Endothelial cell of umbilical vein (primary cell): Measurements from ENCODE around the gene FCER2.

Experiments
- EZH2 ChIP-seq: IDR thresholded peaks from 2 replicates; pipeline ENCODE4 v1.6.1; 2012; ENCODE audit warnings: borderline replicate concordance, low read depth, mild to moderate bottlenecking, moderate library complexity, low read length, inconsistent platforms; ENCODE audit not compliant: severe bottlenecking
- FOS ChIP-seq: IDR thresholded peaks from 2 replicates; pipeline ENCODE4 v1.6.1; 2011; ENCODE audit warnings: mild to moderate bottlenecking, low read length, moderate library complexity, borderline replicate concordance; ENCODE audit not compliant: insufficient read depth
- GATA2 ChIP-seq: IDR thresholded peaks from 2 replicates; pipeline ENCODE4 v1.7.0; 2011; ENCODE audit warnings: low read depth, mild to moderate bottlenecking, moderate library complexity, mixed read lengths, low read length; ENCODE audit not compliant: insufficient read length, insufficient read depth
- JUN ChIP-seq: IDR thresholded peaks from 2 replicates; pipeline ENCODE4 v1.6.1; 2011; ENCODE audit warnings: borderline replicate concordance, low read depth; ENCODE audit not compliant: insufficient read length, insufficient read depth
- POLR2A ChIP-seq: IDR thresholded peaks from 2 replicates; pipeline ENCODE4 v1.6.1; 2012; ENCODE audit warnings: low read depth, mild to moderate bottlenecking, control low read depth, low read length
- POLR2AphosphoS5 ChIP-seq: IDR thresholded peaks from 2 replicates; pipeline ENCODE4 v1.6.1; 2012; ENCODE audit warnings: low read depth, mild to moderate bottlenecking, control low read depth, low read length, moderate library complexity; ENCODE audit not compliant: insufficient read depth
- TF ChIP-seq, protein P1 (sequence below), 2 donors: IDR thresholded peaks; 1 replicate in 1 of 2; 2 replicates in 1 of 2; pipeline ENCODE4 v1.5.1; 2011; ENCODE audit warnings: low read length in 2 of 2, mild to moderate bottlenecking in 2 of 2, moderate library complexity in 2 of 2, control low read depth in 1 of 2, inconsistent platforms in 1 of 2, low read depth in 1 of 2; ENCODE audit not compliant: insufficient read depth in 1 of 2; ENCODE audit errors: extremely low read depth in 1 of 2
- TF ChIP-seq, protein P2 (sequence below): IDR thresholded peaks from 2 replicates; pipeline ENCODE4 v1.6.1; 2011; ENCODE audit not compliant: insufficient read depth, insufficient read length

DNA sequence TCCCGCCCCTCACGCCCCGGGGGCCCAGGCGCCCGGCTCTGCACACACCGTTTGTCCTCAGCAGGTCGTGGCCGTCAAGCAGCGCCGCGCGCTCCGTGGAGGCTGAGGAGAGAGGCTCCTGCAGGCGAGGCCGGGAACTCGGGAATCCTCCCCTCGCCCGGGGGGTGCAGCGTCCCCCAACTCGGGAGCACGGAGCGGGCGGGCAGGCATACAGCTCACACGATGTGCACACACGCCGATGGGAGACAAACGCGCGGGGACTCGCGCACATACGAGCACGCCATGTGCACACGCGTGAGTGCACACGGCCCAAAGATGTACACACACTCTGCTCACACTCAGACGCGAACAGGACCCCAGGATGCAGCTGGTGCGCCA is 29.3 kb upstream of the FCER2 start:
- TF ChIP-seq, protein P1, sequence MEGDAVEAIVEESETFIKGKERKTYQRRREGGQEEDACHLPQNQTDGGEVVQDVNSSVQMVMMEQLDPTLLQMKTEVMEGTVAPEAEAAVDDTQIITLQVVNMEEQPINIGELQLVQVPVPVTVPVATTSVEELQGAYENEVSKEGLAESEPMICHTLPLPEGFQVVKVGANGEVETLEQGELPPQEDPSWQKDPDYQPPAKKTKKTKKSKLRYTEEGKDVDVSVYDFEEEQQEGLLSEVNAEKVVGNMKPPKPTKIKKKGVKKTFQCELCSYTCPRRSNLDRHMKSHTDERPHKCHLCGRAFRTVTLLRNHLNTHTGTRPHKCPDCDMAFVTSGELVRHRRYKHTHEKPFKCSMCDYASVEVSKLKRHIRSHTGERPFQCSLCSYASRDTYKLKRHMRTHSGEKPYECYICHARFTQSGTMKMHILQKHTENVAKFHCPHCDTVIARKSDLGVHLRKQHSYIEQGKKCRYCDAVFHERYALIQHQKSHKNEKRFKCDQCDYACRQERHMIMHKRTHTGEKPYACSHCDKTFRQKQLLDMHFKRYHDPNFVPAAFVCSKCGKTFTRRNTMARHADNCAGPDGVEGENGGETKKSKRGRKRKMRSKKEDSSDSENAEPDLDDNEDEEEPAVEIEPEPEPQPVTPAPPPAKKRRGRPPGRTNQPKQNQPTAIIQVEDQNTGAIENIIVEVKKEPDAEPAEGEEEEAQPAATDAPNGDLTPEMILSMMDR (IDR thresholded peaks at IDR 0.05; ENCODE audit: extremely low read depth in 1 of 2, insufficient read depth in 1 of 2, low read depth in 1 of 2, low read length in 2 of 2) = no peak
- TF ChIP-seq POLR2A (no peak), JUN (no peak), POLR2AphosphoS5 (no peak), EZH2 (no peak), GATA2 (no peak), FOS (no peak)
- TF ChIP-seq, protein P2, sequence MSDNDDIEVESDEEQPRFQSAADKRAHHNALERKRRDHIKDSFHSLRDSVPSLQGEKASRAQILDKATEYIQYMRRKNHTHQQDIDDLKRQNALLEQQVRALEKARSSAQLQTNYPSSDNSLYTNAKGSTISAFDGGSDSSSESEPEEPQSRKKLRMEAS = no peak
